Ishikawa (cell line): ENCODE results near the gene ZNF785.

Source experiments
- CEBPB ChIP-seq: IDR thresholded peaks from 2 replicates; pipeline ENCODE4 v1.6.1; 2012
- CREB1 ChIP-seq: IDR thresholded peaks from 2 replicates; pipeline ENCODE4 v1.6.1; 2012; ENCODE audit warnings: low read depth
- EP300 ChIP-seq: IDR thresholded peaks from 2 replicates; pipeline ENCODE4 v1.6.1; 2012; ENCODE audit warnings: borderline replicate concordance
- NFIC ChIP-seq: IDR thresholded peaks from 2 replicates; pipeline ENCODE4 v1.6.1; 2012
- TAF1 ChIP-seq: IDR thresholded peaks from 2 replicates; pipeline ENCODE4 v1.6.1; 2012; ENCODE audit warnings: low read depth, mild to moderate bottlenecking
- TCF12 ChIP-seq: IDR thresholded peaks from 2 replicates; pipeline ENCODE4 v1.6.1; 2012; ENCODE audit warnings: low read depth
- YY1 ChIP-seq: IDR thresholded peaks from 2 replicates; pipeline ENCODE4 v1.6.1; 2012; ENCODE audit warnings: low read depth
- TF ChIP-seq, protein P1 (sequence below): IDR thresholded peaks from 2 replicates; pipeline ENCODE4 v1.6.1; 2012; ENCODE audit warnings: low read depth, mild to moderate bottlenecking

DNA sequence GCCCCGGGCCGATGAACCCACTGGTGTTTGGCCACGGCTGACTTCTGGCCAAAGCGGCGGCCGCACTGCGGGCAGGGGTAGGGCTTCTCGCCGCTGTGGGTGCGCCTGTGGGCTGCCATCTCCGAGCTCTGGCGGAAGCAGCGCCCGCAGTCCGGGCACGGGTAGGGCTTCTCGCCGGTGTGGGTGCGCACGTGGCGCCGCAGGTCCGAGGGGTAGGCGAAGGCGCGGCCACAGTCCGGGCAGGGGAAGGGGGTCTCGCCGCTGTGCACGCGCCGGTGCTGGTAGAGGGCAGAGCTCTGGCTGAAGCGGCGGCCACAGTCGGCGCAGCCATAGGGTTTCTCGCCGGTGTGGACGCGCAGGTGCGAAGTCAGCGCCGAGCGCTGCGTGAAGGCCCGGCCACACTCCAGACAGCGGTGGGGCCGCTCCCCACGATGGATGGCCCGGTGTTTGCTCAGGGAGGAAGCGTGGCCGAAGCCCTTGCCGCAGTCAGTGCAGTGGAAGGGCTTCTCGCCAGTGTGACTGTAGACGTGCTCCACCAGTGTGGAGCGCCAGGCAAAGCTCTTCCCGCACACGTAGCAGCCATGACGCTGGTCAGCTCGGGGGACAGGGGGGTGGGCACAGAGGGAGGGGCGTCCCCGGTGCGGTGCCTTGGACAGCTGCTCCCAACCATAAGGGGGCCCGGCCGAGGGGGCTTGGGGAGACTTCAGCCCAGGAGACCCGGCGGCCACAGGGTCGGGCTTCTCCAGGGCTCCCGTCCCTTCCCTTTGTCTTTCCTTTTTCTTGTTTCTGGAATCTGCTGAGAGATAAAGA, 30.0 kb downstream of the ZNF785 start:
- TF ChIP-seq CREB1 (no peak), EP300 (no peak), TCF12 (no peak), YY1 (no peak), CEBPB (no peak), NFIC (no peak), TAF1 (no peak)
- TF ChIP-seq, protein P1, sequence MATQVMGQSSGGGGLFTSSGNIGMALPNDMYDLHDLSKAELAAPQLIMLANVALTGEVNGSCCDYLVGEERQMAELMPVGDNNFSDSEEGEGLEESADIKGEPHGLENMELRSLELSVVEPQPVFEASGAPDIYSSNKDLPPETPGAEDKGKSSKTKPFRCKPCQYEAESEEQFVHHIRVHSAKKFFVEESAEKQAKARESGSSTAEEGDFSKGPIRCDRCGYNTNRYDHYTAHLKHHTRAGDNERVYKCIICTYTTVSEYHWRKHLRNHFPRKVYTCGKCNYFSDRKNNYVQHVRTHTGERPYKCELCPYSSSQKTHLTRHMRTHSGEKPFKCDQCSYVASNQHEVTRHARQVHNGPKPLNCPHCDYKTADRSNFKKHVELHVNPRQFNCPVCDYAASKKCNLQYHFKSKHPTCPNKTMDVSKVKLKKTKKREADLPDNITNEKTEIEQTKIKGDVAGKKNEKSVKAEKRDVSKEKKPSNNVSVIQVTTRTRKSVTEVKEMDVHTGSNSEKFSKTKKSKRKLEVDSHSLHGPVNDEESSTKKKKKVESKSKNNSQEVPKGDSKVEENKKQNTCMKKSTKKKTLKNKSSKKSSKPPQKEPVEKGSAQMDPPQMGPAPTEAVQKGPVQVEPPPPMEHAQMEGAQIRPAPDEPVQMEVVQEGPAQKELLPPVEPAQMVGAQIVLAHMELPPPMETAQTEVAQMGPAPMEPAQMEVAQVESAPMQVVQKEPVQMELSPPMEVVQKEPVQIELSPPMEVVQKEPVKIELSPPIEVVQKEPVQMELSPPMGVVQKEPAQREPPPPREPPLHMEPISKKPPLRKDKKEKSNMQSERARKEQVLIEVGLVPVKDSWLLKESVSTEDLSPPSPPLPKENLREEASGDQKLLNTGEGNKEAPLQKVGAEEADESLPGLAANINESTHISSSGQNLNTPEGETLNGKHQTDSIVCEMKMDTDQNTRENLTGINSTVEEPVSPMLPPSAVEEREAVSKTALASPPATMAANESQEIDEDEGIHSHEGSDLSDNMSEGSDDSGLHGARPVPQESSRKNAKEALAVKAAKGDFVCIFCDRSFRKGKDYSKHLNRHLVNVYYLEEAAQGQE, result no peak
